Activated T-helper 17 cell treated with anti-CD3 and anti-CD28 coated beads, Interleukin-2, amount 50 U/mL, for 72 hours (primary cell): Measurements from ENCODE around the gene RBP3. TPM values are rescaled to one million over a fixed set of nuclear protein-coding genes. Genes with fewer than 3 reads are reported as not detected.

ENCODE experiments used
- total RNA-seq, 2 donors: library from RNA; stranded (reverse); gene quantifications; one replicate each; pipeline ENCODE4 v1.2.3, GENCODE V29; 2022

The RBP3 gene
- total RNA-seq, 2 donors from 2014 or later, result not detected

Other genes starting within 250 kb of the RBP3 start
- under 1 TPM in 1 of 2 donors, not detected in 1; 0.45 TPM for gene GDF10, start 48.2 kb upstream of the RBP3 start, total RNA-seq
- not detected for gene GDF2, start 25.9 kb upstream of the RBP3 start, total RNA-seq
- gene ZNF488, start 35.9 kb downstream of the RBP3 start, total RNA-seq, result under 1 TPM; 0.08 to 0.11 TPM
- not detected for gene ANXA8, start 135.8 kb downstream of the RBP3 start, total RNA-seq
- not detected for gene FAM25G, start 143.3 kb downstream of the RBP3 start, total RNA-seq
- gene AGAP9, start 175.3 kb downstream of the RBP3 start, total RNA-seq, result 1 to 10 TPM; 2.9 to 4.8 TPM